NB4 (cell line): ENCODE data around the gene ST6GALNAC3.

ENCODE experiments used
- DNase-seq: peaks from one replicate; pipeline ENCODE4 v3.0.0; 2010; ENCODE audit warnings: low read depth
- H3K4me3 ChIP-seq: one replicate; pipeline ENCODE4 v1.5.1; 2011; ENCODE audit warnings: mild to moderate bottlenecking, low read depth, low read length, moderate library complexity
- MYC ChIP-seq: IDR thresholded peaks from 2 replicates; pipeline ENCODE4 v1.6.1; 2011; ENCODE audit warnings: low read depth, low read length
- POLR2A ChIP-seq: IDR thresholded peaks from 2 replicates; pipeline ENCODE4 v1.6.1; 2011; ENCODE audit warnings: mild to moderate bottlenecking; ENCODE audit not compliant: insufficient read length; ENCODE audit errors: extremely low read depth
- TF ChIP-seq, protein P1 (sequence below): IDR thresholded peaks from one replicate; pipeline ENCODE4 v1.5.1; 2012; ENCODE audit warnings: low read depth, low read length
- TF ChIP-seq, protein P2 (sequence below): IDR thresholded peaks from 2 replicates; pipeline ENCODE4 v1.6.1; 2011; ENCODE audit warnings: low read depth, low read length

The ST6GALNAC3 gene

DNA sequence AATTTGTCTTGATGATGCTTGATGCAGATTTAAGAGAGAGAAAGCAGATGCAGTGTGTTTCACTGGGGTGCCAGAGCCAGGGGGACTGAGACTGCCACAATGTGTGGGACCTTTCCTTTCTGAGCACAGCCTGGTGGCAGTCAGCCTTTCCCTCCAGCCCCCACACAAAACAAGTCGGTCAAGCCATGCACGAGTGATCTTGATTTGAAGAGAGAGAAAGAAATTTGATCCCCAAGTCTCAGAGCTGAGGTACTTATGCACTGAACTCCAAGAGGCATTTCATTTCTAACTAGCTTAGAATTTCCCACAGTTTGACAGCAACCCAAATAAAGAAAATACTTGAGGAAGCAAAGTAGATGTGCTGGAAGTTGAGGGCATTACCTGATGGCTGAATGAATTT, 193.8 kb downstream of the ST6GALNAC3 start:
- TF ChIP-seq, protein P1, sequence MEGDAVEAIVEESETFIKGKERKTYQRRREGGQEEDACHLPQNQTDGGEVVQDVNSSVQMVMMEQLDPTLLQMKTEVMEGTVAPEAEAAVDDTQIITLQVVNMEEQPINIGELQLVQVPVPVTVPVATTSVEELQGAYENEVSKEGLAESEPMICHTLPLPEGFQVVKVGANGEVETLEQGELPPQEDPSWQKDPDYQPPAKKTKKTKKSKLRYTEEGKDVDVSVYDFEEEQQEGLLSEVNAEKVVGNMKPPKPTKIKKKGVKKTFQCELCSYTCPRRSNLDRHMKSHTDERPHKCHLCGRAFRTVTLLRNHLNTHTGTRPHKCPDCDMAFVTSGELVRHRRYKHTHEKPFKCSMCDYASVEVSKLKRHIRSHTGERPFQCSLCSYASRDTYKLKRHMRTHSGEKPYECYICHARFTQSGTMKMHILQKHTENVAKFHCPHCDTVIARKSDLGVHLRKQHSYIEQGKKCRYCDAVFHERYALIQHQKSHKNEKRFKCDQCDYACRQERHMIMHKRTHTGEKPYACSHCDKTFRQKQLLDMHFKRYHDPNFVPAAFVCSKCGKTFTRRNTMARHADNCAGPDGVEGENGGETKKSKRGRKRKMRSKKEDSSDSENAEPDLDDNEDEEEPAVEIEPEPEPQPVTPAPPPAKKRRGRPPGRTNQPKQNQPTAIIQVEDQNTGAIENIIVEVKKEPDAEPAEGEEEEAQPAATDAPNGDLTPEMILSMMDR = no peak
- no peak for TF ChIP-seq POLR2A
- no peak for TF ChIP-seq MYC
- TF ChIP-seq, protein P2, sequence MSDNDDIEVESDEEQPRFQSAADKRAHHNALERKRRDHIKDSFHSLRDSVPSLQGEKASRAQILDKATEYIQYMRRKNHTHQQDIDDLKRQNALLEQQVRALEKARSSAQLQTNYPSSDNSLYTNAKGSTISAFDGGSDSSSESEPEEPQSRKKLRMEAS = no peak
- no peak overlapping the region for H3K4me3 ChIP-seq
- no peak for DNase-seq

DNA sequence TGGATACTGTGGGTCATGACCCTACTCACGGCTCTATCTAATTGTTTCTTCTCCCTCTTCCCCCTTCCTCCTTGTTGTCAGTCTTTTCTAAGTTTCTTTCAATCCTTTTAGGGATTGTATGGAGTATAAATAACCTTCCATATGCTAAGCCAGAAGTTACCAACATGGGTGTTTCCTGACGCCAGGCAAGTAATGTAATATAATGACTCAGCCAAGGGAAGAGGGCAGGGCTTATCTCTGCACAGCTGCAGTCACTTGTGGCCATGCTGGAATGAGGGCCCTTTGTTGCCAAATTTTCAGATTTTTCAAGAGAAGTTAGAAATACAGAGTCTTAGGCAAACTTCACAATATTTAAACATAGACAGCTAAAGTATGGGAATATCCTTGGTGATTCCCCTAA, 194.6 kb downstream of the ST6GALNAC3 start:
- no peak for DNase-seq
- H3K4me3 ChIP-seq = no peak overlapping the region
- no peak for TF ChIP-seq MYC
- TF ChIP-seq, protein P1 = no peak
- TF ChIP-seq, protein P2 = no peak
- TF ChIP-seq POLR2A = no peak

DNA sequence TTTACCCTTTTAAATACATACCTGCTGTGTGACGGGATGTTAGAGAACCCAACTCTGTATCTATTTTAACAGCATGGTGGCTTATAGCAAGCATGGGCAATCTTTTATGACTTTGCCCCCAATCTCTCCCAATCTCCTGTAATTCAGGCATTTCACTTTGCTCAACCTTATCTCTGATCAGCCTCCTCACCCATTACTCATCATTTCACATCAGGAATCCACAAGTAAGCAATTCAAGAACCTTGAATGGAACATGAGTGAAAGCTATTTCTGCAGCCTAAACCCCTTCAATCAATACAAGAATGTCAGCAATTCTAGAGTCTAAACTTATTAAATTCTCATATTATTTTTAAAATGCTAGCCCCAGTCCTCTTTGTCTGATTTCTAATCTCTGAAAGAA, 199.8 kb downstream of the ST6GALNAC3 start:
- DNase-seq = no peak
- TF ChIP-seq POLR2A (no peak), MYC (no peak)
- TF ChIP-seq, protein P1 = no peak
- TF ChIP-seq, protein P2 = no peak
- no peak overlapping the region for H3K4me3 ChIP-seq

DNA sequence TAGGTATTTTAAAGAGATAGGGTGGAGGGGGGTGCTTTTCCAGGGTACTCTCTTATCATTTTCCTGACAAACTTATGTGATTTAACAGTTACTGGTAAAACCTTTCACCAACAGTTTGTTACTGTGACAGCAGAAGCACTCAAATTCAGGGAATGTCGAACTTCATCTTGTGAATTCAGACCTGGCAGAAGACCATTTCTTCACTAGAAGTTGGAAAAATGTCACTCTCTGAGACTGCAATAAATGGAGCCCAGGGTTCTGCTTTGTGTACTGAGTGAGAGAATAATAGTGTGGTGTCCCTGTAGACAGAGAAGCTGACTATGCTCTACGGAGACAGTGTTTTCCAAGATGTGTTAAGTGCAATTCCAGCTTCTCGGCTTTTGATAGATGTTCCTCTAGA, 200.2 kb downstream of the ST6GALNAC3 start:
- TF ChIP-seq, protein P2 = no peak
- TF ChIP-seq POLR2A (no peak), MYC (no peak)
- TF ChIP-seq, protein P1 = no peak

DNA sequence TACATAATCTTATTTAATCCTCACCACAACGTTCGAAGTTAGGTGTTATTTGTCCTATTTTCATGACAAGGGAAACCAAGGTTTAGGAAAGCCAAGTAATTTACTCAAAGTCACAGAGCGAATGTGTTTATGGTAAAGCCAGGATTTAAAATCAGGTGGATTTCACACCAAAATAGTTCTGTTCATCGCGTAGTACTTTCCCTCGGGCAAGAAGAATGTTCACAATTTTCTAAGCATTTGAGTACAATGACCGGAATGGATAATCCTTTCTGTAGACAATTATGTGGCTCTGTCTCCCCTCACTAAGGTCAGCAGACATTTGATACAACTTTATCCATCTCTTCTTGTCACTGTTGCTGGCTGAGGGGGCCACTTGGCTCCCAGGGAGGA, 204.2 kb downstream of the ST6GALNAC3 start:
- TF ChIP-seq, protein P2 = no peak
- TF ChIP-seq, protein P1 = no peak
- H3K4me3 ChIP-seq = no peak overlapping the region
- DNase-seq = no peak

More for the DNA sequence above, 200.2 kb downstream of the ST6GALNAC3 start:
- no peak for DNase-seq
- no peak overlapping the region for H3K4me3 ChIP-seq
